DND-41 (cell line): ENCODE measurements around the gene CSRP3.

Experiments used
- ATAC-seq: fragments of 200-7000 bp; cut with Tn5 transposase; 3 replicates; pipeline ENCODE4 v1.9.1; 2021; ENCODE audit warnings: low read depth; ENCODE audit not compliant: insufficient read depth
- DNase-seq: peaks from one replicate; pipeline ENCODE4 v3.0.0-alpha.2; 2020
- H2AFZ ChIP-seq: 2 replicates; pipeline ENCODE4 v1.6.0; 2012; ENCODE audit warnings: low read depth, low read length
- H3K27ac ChIP-seq: 2 replicates; pipeline ENCODE4 v1.5.1; 2012; ENCODE audit warnings: low read length, inconsistent platforms
- H3K27me3 ChIP-seq: fragments of 200-600 bp; sonication (generic); 2 replicates; pipeline ENCODE4 v1.6.0; 2012; ENCODE audit warnings: low read length, mild to moderate bottlenecking, inconsistent platforms; ENCODE audit not compliant: insufficient read depth, poor library complexity
- H3K36me3 ChIP-seq: 2 replicates; pipeline ENCODE4 v1.5.1; 2012; ENCODE audit warnings: low read length, inconsistent platforms; ENCODE audit not compliant: insufficient read depth
- H3K4me1 ChIP-seq: 2 replicates; pipeline ENCODE4 v1.5.1; 2012; ENCODE audit warnings: mild to moderate bottlenecking, low read length; ENCODE audit not compliant: insufficient read depth
- H3K4me2 ChIP-seq: 2 replicates; pipeline ENCODE4 v1.6.0; 2012; ENCODE audit warnings: mild to moderate bottlenecking, moderate library complexity, low read length, inconsistent platforms; ENCODE audit not compliant: insufficient read depth
- H3K4me3 ChIP-seq, 2 experiments: fragments of 200-600 bp in 1 of 2; shearing (Covaris generic) in 1 of 2; 2 replicates each; pipeline ENCODE4 v1.5.1; 2012 to 2016; ENCODE audit warnings: inconsistent platforms in 2 of 2, low read length in 2 of 2, mild to moderate bottlenecking in 2 of 2, low read depth in 1 of 2, moderate library complexity in 1 of 2
- H3K79me2 ChIP-seq: 2 replicates; pipeline ENCODE4 v1.6.0; 2012; ENCODE audit warnings: low read length, inconsistent platforms; ENCODE audit not compliant: insufficient read depth
- H3K9ac ChIP-seq: 2 replicates; pipeline ENCODE4 v1.6.0; 2012; ENCODE audit warnings: low read depth, mild to moderate bottlenecking, inconsistent platforms, low read length, moderate library complexity
- H3K9me3 ChIP-seq: 2 replicates; pipeline ENCODE4 v1.5.1; 2012; ENCODE audit warnings: low read length, moderate library complexity, mild to moderate bottlenecking, inconsistent platforms; ENCODE audit not compliant: insufficient read depth, severe bottlenecking
- H4K20me1 ChIP-seq: 2 replicates; pipeline ENCODE4 v1.6.0; 2012; ENCODE audit warnings: low read length; ENCODE audit not compliant: insufficient read depth
- CTCF ChIP-seq: IDR thresholded peaks from 2 replicates; pipeline ENCODE4 v1.5.1; 2012; ENCODE audit warnings: borderline replicate concordance, low read length, moderate library complexity, mild to moderate bottlenecking; ENCODE audit not compliant: poor library complexity, severe bottlenecking; ENCODE audit errors: extremely low read depth
- EZH2 ChIP-seq: IDR thresholded peaks from 3 replicates; pipeline ENCODE4 v1.6.1; 2012; ENCODE audit warnings: borderline replicate concordance, low read depth, mild to moderate bottlenecking, moderate library complexity, low read length, inconsistent platforms; ENCODE audit not compliant: severe bottlenecking

CSRP3 gene

GRCh38 chr11:19200410-19201201 is 1.2 kb downstream of the CSRP3 start:
- DNase-seq (no peak), ATAC-seq (no peak)
- H3K9me3 ChIP-seq: no peaks in the 10 kb centered on the region
- H3K4me1 ChIP-seq: no peaks in the 10 kb centered on the region
- peaks cover 3% of the 10 kb centered on the region for H3K27me3 ChIP-seq
- no peaks in the 10 kb centered on the region for H3K36me3 ChIP-seq
- no peaks in the 10 kb centered on the region for H3K79me2 ChIP-seq
- H3K4me3 ChIP-seq: no peak overlapping the region
- no peaks in the 10 kb centered on the region for H4K20me1 ChIP-seq
- no peak overlapping the region for H2AFZ ChIP-seq
- TF ChIP-seq EZH2 (no peak), CTCF (no peak)
- no peak overlapping the region for H3K27ac ChIP-seq
- H3K9ac ChIP-seq: no peak overlapping the region
- H3K4me2 ChIP-seq: no peak overlapping the region

GRCh38 chr11:19199771-19200170 is 2.0 kb downstream of the CSRP3 start:
- DNase-seq (no peak), ATAC-seq (no peak)
- Histone ChIP-seq H3K4me1 (no peaks in the 10 kb centered on the region), H4K20me1 (no peaks in the 10 kb centered on the region), H3K36me3 (no peaks in the 10 kb centered on the region), H3K9me3 (no peaks in the 10 kb centered on the region), H2AFZ (no peak overlapping the region), H3K27ac (no peak overlapping the region), H3K27me3 (peaks cover 3% of the 10 kb centered on the region), H3K79me2 (no peaks in the 10 kb centered on the region), H3K4me2 (no peak overlapping the region), H3K9ac (no peak overlapping the region), H3K4me3 (no peak overlapping the region)
- TF ChIP-seq EZH2 (no peak), CTCF (no peak)

- H3K9ac ChIP-seq: no peak overlapping the region
- ATAC-seq (no peak), DNase-seq (no peak)
- peaks cover 3% of the 10 kb centered on the region for H3K27me3 ChIP-seq
- H4K20me1 ChIP-seq: no peaks in the 10 kb centered on the region
- H3K4me1 ChIP-seq: no peaks in the 10 kb centered on the region
- H3K4me3 ChIP-seq: no peak overlapping the region
- no peaks in the 10 kb centered on the region for H3K9me3 ChIP-seq
- no peak overlapping the region for H3K4me2 ChIP-seq
- no peaks in the 10 kb centered on the region for H3K36me3 ChIP-seq
- no peak overlapping the region for H3K27ac ChIP-seq
- TF ChIP-seq EZH2 (no peak), CTCF (no peak)
- H3K79me2 ChIP-seq: no peaks in the 10 kb centered on the region
- no peak overlapping the region for H2AFZ ChIP-seq
Measured at GRCh38 chr11:19199048-19199447, 2.7 kb downstream of the CSRP3 start.
